ENCODE data around the gene BFSP1. TPM values are rescaled to one million over a fixed set of nuclear protein-coding genes. Genes with fewer than 3 reads are reported as not detected.

BFSP1 gene
- total and polyA plus RNA-seq, 2 of the 8 experiments (the other 6 are each of a cell fraction or from before 2014, with no cell fraction given), result 1.5 to 2.5 TPM

- TF ChIP-seq, protein P1, sequence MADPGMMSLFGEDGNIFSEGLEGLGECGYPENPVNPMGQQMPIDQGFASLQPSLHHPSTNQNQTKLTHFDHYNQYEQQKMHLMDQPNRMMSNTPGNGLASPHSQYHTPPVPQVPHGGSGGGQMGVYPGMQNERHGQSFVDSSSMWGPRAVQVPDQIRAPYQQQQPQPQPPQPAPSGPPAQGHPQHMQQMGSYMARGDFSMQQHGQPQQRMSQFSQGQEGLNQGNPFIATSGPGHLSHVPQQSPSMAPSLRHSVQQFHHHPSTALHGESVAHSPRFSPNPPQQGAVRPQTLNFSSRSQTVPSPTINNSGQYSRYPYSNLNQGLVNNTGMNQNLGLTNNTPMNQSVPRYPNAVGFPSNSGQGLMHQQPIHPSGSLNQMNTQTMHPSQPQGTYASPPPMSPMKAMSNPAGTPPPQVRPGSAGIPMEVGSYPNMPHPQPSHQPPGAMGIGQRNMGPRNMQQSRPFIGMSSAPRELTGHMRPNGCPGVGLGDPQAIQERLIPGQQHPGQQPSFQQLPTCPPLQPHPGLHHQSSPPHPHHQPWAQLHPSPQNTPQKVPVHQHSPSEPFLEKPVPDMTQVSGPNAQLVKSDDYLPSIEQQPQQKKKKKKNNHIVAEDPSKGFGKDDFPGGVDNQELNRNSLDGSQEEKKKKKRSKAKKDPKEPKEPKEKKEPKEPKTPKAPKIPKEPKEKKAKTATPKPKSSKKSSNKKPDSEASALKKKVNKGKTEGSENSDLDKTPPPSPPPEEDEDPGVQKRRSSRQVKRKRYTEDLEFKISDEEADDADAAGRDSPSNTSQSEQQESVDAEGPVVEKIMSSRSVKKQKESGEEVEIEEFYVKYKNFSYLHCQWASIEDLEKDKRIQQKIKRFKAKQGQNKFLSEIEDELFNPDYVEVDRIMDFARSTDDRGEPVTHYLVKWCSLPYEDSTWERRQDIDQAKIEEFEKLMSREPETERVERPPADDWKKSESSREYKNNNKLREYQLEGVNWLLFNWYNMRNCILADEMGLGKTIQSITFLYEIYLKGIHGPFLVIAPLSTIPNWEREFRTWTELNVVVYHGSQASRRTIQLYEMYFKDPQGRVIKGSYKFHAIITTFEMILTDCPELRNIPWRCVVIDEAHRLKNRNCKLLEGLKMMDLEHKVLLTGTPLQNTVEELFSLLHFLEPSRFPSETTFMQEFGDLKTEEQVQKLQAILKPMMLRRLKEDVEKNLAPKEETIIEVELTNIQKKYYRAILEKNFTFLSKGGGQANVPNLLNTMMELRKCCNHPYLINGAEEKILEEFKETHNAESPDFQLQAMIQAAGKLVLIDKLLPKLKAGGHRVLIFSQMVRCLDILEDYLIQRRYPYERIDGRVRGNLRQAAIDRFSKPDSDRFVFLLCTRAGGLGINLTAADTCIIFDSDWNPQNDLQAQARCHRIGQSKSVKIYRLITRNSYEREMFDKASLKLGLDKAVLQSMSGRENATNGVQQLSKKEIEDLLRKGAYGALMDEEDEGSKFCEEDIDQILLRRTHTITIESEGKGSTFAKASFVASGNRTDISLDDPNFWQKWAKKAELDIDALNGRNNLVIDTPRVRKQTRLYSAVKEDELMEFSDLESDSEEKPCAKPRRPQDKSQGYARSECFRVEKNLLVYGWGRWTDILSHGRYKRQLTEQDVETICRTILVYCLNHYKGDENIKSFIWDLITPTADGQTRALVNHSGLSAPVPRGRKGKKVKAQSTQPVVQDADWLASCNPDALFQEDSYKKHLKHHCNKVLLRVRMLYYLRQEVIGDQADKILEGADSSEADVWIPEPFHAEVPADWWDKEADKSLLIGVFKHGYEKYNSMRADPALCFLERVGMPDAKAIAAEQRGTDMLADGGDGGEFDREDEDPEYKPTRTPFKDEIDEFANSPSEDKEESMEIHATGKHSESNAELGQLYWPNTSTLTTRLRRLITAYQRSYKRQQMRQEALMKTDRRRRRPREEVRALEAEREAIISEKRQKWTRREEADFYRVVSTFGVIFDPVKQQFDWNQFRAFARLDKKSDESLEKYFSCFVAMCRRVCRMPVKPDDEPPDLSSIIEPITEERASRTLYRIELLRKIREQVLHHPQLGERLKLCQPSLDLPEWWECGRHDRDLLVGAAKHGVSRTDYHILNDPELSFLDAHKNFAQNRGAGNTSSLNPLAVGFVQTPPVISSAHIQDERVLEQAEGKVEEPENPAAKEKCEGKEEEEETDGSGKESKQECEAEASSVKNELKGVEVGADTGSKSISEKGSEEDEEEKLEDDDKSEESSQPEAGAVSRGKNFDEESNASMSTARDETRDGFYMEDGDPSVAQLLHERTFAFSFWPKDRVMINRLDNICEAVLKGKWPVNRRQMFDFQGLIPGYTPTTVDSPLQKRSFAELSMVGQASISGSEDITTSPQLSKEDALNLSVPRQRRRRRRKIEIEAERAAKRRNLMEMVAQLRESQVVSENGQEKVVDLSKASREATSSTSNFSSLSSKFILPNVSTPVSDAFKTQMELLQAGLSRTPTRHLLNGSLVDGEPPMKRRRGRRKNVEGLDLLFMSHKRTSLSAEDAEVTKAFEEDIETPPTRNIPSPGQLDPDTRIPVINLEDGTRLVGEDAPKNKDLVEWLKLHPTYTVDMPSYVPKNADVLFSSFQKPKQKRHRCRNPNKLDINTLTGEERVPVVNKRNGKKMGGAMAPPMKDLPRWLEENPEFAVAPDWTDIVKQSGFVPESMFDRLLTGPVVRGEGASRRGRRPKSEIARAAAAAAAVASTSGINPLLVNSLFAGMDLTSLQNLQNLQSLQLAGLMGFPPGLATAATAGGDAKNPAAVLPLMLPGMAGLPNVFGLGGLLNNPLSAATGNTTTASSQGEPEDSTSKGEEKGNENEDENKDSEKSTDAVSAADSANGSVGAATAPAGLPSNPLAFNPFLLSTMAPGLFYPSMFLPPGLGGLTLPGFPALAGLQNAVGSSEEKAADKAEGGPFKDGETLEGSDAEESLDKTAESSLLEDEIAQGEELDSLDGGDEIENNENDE (IDR thresholded peaks at IDR 0.05; ENCODE audit: insufficient replicate concordance, low read length), result no peak
- no peak for TF ChIP-seq ASH2L (IDR thresholded peaks at IDR 0.05; ENCODE audit: low read length)
- no peak for TF ChIP-seq JUN (IDR thresholded peaks at IDR 0.05; ENCODE audit: low read depth, low read length)
- no peak for TF ChIP-seq TAF1 (IDR thresholded peaks at IDR 0.05; ENCODE audit: low read depth, low read length)
- no peak for TF ChIP-seq SIRT6 (IDR thresholded peaks at IDR 0.05; ENCODE audit: low read length)
- TF ChIP-seq MAFK (IDR thresholded peaks at IDR 0.05; ENCODE audit: low read depth, low read length), result no peak
- no peak for TF ChIP-seq SP2 (IDR thresholded peaks at IDR 0.05; ENCODE audit: low read length)
- TF ChIP-seq KDM5A (IDR thresholded peaks at IDR 0.05; ENCODE audit: low read length), result no peak
These were observed 37.0 kb downstream of the BFSP1 start (continued) for GRCh38 chr20:17494201-17494600.
